SIG-M5 treated with dmso at 0.1 percent for 504 hours (cell line): Measurements from ENCODE around the gene SMR3A.

Experiments used
- DNase-seq: peaks from one replicate; lab custom pipeline; 2025; ENCODE audit not compliant: unreplicated experiment; lab: John Stamatoyannopoulos, UW

Gene SMR3A

GRCh38 chr4:70360460-70360859 is at the start of gene SMR3A:
TSS of gene SMR3A (plus strand) at chr4:70360760. CDS start at chr4:70362116, 1,356 bp downstream.
- no peak for DNase-seq

DNA sequence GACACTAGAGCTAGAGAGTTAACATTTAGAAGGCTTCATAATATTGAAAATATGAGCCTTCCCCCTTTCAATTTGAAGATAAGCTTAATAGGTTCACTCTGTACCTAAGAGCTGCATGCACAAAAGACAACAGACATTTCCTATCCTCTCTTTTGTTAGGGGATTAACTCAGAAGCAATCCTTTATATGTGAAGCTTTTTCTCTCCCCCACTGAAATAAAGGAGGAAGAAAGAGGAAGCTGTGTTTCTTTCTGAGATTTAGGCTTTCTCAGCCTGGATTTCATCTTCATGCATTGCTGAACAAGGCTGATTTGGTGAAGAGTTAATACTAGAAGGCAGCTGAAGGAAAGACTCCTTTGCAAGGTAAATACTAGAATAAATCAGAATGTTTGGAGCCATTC is 46.8 kb upstream of the SMR3A start:
- no peak for DNase-seq

GRCh38 chr4:70315928-70316327 is 44.6 kb upstream of the SMR3A start:
- DNase-seq: no peak

DNA sequence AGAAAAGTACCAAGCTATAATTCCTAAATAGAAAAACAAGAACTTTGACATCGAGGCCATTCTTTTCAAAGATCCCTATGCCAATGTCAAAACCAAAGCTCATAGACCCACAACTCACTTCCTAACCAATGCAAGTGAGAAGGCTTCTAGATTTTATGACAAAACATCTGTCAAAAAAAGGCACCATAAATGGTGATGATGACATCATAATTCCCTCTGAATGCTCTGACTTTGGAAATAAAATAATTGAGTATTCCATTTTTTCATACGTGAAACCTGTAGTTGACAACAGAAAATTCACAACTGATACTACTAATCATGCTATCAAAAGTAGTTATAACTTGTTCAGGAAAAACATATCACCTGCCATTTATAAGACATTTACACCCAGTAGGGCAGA is 34.5 kb upstream of the SMR3A start:
- no peak for DNase-seq

DNA sequence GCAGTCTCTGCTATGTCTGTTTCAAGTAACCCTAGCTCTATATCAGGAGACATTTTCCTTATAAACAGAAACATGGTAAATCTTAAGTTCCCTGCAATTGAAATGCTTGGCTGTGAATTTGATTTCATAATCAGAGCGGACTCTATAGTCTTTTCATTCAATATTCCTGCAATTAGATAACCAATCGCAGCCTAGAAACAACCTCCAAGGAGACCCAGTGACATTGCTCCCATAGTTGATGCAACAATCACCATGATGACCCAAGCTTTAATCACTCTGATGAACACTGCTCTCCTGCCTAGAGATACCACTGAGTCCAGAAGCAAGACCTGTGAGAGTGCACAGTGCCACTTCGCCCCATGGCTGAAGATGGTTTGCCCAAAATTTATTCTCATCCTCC is 25.9 kb upstream of the SMR3A start, which contains the start of gene CABS1:
CABS1 (plus strand) TSS at position 301 of the 400 bp plus-strand sequence; CDS start at position 360, 59 bp downstream.
- no peak for DNase-seq

DNA sequence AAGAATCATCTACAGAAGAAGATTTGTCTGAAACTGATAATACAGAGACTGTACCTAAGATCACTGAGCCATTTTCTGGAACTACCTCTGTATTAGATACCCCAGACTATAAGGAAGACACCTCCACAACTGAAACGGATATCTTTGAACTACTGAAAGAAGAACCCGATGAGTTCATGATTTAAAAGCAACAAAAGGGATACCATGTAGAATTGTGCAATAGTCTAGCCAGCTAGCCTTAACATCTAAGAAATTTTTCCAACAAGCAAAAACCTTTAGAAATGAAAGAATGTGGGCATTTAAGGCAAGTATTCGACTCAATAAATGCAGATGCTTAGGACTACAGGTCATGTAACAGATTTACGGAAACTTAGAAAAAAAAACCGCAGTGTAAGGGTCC is 24.5 kb upstream of the SMR3A start:
- no peak for DNase-seq

DNA sequence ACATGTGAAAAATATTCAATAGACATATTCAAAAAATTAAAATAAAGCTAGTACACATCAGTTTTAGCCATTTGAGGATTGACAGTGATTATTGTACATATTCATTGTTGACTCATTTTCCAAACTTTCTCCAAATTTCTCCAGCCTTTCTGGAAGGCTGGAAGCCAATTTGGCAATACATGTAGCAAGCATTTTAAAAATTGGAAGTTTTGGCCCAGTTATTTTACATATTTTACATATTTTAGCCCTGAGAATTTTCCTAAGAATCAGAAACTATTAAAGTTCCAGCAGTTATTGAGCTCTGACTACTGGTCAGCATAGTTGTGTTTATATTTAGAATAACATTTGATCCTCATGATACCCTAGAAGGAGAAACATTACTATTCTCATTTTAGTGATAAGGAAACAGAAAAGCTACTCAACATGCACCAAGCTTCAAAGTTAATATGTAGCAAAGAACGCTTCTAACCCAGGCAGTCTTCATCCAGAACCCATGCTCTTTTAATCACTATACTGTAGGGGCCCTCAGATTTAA is 22.6 kb upstream of the SMR3A start:
- DNase-seq: no peak

DNA sequence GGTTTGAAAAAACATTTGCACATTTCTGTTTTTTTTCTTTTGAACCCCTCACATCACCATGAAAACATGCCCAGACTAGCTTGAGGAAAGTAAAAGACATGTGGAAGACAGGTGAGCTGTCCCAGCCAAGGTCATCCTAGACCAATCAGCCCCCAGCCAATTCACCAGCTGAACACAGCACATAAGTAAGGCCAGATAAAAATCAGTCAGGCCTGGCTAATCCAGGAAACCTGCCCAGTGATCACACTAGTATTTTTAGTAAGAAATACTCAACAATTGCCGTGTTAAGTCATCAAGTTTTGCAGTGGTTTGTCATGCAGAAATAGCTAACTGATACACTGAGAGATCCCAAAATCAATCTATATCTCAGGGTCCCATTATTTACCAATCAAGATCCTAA is 4.4 kb upstream of the SMR3A start:
- DNase-seq: no peak

DNA sequence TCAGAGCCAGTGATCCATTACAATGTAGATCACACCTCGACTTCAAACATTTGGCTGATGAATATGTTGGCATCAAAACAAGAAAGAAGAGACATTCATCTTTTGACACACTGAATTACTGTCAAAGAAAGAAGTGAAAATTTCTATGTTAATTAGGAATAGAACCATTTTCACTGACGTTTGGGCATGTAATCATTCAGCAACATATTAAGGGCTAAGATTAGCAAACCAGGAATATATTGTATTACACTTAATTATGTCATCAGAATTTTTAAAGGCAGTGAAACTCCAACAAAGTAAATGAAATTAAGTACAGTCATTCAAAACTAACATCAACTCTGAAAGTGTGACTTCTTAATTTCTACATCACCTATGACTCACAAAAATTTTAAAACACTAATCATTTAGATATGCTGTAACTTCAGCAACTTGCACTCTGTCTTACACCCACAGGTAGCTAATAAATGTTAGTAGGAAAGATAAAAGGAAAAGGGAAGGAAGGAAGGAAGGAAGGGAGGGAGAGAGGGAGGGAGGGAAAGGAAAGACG is 1.4 kb upstream of the SMR3A start:
- DNase-seq: no peak

DNA sequence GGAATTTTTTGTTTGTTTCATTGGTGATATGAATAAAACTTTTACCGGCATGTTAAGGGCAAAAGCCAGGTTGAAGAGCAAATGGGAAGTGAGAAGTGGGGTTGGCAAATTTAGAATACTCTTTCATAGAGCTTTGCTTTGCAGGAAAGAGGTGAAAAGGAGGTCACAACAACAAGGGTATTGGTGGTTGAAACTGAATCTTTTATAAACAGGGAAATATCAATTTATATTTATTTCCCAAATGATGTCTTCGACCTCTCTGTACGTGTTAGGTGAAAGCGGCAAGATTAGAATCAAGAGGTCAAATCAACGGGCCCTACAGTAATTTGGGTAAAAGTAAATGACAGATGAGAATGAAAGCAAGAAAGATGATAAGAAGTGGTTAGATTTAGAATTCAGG is 3.4 kb downstream of the SMR3A start:
- no peak for DNase-seq

DNA sequence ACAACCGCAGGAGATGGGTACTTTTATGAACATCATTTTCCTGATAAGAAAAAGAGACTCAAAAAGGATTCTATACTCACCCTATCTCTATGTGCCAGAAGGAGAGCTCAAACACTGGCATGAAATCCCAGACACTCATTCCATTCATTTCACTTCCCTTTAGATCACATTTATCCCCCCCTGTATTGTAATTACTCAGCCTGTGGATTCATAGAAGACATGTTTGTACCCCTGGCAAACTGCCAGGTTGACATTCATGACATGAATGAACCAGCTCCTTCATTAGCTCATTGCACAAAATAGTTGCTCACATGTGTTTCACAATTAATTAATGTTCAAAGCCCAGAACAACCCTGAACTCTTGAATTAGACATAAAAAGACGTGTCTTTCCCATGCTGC is 4.9 kb downstream of the SMR3A start:
- DNase-seq: no peak

DNA sequence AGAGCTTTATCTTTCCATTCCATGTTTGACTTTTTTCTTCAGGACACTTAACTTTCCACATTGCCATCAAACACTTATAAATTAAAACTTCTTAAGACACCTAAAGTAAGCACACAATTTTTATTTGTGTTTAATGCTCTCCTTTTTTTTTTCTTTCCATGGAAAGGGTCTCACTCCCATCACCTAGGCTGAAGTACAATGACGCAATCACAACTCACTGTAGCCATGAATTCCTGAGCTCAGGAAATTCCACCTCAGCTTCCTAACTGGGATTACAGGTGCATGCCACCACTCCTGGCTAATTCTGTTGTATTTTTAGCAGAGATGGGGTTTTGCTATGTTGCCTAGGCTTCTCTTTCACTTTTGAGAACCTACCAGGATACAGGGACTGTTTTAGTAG is 7.3 kb downstream of the SMR3A start:
- DNase-seq: no peak

GRCh38 chr4:70371987-70372386 is 11.4 kb downstream of the SMR3A start:
- DNase-seq: no peak

DNA sequence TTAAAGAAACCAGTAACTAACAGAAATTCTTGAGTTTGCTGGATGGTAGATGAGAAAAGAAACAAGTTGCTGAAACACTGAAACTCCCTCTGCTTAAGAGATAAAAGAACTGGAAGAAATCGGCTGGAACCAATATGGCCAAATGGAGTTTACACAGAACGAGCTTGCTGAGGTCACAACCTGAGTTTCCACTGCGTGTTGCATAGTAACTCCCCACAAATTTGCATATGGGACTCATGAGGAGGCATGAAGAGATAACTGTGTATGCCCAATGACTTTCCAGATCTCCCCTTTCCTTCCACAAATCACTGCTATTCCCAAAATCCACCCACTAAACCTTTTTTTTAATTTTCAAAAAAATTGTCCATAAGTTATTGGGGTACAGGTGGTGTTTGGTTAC is 12.2 kb downstream of the SMR3A start:
- no peak for DNase-seq

- no peak for DNase-seq
Measured at GRCh38 chr4:70380578-70380977, 20.0 kb downstream of the SMR3A start.

GRCh38 chr4:70382691-70383181 is 22.2 kb downstream of the SMR3A start, which contains the start of gene SMR3B:
TSS of gene SMR3B (plus strand) at chr4:70383131. CDS start at chr4:70384511, 1,380 bp downstream.
- DNase-seq: no peak

DNA sequence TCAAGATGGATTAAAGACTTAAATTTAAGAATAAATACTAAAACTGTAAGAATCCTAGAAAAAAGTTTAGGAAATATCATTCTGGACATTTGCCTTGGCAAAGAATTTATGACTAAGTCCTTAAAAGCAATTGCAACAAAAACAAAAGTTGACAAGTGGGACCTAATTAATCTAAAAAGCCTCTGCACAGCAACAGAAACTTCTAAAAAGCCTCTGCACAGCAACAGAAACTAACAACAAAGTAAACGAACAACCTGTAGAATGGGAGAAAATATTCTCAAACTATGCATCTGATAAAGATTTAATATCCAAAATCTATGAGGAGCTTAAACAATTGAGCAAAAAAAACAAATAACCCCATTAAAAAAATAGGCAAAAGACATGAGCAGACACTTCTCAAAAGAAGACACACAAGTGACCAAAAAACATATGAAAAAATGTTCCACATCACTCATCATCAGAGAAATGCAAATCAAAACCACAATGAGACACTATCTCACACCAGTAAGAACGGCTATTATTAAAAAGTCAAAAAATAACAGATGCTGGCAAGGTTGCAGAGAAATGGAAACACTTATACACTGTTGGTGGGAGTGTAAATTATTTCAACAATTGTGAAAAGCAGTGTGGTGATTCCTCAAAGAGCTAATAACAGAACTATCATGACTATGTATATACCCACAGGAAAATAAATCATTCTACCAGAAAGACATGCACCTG is 31.7 kb downstream of the SMR3A start:
- DNase-seq: no peak

DNA sequence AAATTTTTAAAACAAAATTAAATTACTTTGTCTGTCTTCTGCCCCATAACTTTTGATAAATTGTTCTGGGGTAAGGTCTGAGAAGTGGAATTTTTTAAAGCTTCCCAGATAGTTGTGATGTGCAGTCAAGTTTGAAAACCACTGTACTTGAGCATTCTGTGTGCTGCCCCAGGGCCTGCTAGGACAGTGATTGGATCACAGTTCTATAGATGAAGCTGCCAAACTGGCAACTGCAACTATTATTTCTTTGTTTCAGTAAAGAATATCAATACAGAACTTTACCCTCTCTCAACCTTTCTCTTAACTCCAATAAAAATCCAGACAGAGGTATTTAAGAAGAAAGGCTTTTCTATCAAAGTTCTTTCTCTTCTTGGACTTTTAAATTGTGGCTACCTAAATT is 37.0 kb downstream of the SMR3A start, which contains the start of gene OPRPN:
OPRPN (plus strand) TSS at position 361 of the 400 bp plus-strand sequence. CDS start 1,346 bp downstream, outside the sequence.
- no peak for DNase-seq

DNA sequence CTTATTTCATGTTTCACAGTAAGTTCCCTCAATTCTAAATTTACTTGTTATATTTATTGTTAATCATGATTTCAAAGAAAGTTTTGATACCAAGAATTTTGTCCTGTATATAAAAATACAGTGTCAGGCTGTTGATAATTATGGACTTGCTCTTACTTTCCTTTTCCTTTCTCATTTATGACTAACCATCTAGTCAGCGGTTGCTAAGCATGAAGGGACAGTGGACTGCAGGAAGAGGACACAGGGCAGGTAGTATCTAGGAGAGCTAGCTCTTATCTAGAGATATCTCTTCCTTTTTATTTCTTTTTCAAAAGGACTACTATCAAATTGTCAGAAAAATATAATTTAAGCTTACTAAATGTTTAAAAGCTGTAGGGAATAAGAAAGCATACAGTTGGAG is 38.8 kb downstream of the SMR3A start:
- no peak for DNase-seq

DNA sequence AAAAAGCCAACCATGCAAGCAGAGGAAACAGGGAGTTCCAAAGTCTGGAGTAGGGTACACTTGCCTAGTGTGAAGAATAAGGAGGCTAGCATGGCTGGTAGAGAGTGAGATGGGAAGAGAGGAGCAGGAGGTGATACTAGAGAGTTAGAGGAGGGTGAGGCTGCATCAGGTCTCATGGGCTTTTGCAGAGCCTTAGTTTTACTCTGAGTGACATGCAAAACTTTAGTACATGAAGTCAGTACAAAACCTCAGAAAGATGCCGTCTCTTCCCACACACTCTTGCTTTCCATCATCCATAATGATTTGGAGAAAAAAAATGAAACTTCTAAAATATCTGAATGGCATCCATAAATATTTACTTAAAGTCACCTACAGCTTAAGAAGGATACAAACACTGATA is 42.2 kb downstream of the SMR3A start:
- DNase-seq: no peak

DNA sequence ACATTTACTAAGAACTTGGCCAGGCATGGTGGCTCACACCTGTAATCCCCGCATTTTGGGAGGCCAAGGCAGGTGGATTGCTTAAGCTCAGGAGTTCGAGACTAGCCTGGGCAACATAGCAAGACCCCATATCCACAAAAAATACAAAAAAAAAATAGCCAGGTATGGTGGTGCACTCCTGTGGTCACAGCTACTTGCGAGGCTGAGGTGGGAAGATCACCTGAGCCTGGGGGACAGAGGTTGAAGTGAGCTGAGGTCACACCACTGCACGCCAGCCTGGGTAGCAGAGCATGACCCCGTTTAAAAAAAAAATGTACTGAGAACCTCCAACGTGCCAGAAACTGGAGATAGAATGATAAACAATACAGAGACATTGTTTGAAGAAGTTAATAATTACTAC is 45.2 kb downstream of the SMR3A start:
- DNase-seq: no peak
